SK-N-SH (cell line): Measurements from ENCODE around the gene NNT.

ENCODE experiments used
- CTCF ChIP-seq: fragments of 200-600 bp; sonication (generic); IDR thresholded peaks from 2 replicates; pipeline ENCODE4 v1.6.1; 2017; ENCODE audit warnings: antibody characterized with exemption, mild to moderate bottlenecking, moderate library complexity
- EP300 ChIP-seq, 2 experiments: IDR thresholded peaks; 2 replicates each; pipeline versions ENCODE4 v1.4.0 to v1.6.1; 2012; ENCODE audit warnings: borderline replicate concordance in 1 of 2, low read depth in 1 of 2, low read length in 1 of 2
- EZH2phosphoT487 ChIP-seq: fragments of 200-600 bp; sonication (generic); IDR thresholded peaks from 2 replicates; pipeline ENCODE4 v1.6.1; 2017; ENCODE audit warnings: low read depth, mixed run types, mild to moderate bottlenecking, antibody characterized with exemption, moderate library complexity, borderline replicate concordance
- FOXM1 ChIP-seq: IDR thresholded peaks from 2 replicates; pipeline ENCODE4 v1.4.0; 2012; ENCODE audit warnings: low read depth, mild to moderate bottlenecking
- MAX ChIP-seq: IDR thresholded peaks from 2 replicates; pipeline ENCODE4 v1.4.0; 2012; ENCODE audit warnings: low read depth
- NFIC ChIP-seq: IDR thresholded peaks from 2 replicates; pipeline ENCODE4 v1.4.0; 2012; ENCODE audit warnings: borderline replicate concordance
- POLR2AphosphoS5 ChIP-seq: IDR thresholded peaks from 2 replicates; pipeline ENCODE4 v1.6.1; 2012; ENCODE audit warnings: low read depth, low read length
- RAD21 ChIP-seq: IDR thresholded peaks from 2 replicates; pipeline ENCODE4 v1.6.1; 2012; ENCODE audit warnings: mild to moderate bottlenecking, low read length
- RCOR1 ChIP-seq: fragments of 150-350 bp; IDR thresholded peaks from 2 replicates; pipeline ENCODE4 v1.6.1; 2017; ENCODE audit warnings: antibody characterized with exemption, low read length
- REST ChIP-seq: IDR thresholded peaks from 2 replicates; pipeline ENCODE4 v1.6.1; 2012; ENCODE audit warnings: mild to moderate bottlenecking, low read depth, low read length, moderate library complexity
- TCF12 ChIP-seq: IDR thresholded peaks from 2 replicates; pipeline ENCODE4 v1.4.0; 2012
- USF2 ChIP-seq: fragments of 150-350 bp; IDR thresholded peaks from 2 replicates; pipeline ENCODE4 v1.6.1; 2017; ENCODE audit warnings: antibody characterized with exemption, low read length, low read depth, borderline replicate concordance

DNA sequence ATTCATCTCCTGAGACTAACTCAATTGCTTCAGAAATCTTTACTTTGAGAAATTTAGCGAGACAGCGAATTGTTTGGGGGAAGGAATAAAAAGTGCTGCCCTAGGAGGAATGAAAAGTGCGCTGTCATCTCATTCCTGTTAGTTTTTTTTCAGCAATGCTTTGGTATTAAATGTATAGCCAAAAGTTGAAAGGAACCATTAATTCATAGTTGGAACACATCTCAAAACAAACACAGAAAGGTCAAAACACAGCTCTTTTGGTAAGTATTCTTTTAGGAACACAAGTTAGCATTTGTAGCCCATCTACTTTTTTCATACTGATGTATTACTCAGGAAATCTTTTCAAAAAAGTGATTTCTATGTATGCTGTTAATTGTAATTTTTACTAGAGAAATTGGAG lies 109.1 kb downstream of the NNT start:
- TF ChIP-seq CTCF, result no peak
- TF ChIP-seq FOXM1, result no peak
- no peak for TF ChIP-seq EP300 (IDR thresholded peaks at IDR 0.05; ENCODE audit: borderline replicate concordance in 1 of 2, low read depth in 1 of 2, low read length in 1 of 2)
- no peak for TF ChIP-seq USF2
- no peak for TF ChIP-seq POLR2AphosphoS5
- TF ChIP-seq EZH2phosphoT487, result no peak
- no peak for TF ChIP-seq MAX
- TF ChIP-seq RAD21, result no peak
- no peak for TF ChIP-seq TCF12
- no peak for TF ChIP-seq RCOR1
- TF ChIP-seq REST, result no peak
- TF ChIP-seq NFIC, result no peak
